ENCODE results near the gene SCAF1. TPM values are rescaled to one million over a fixed set of nuclear protein-coding genes. Genes with fewer than 3 reads are reported as not detected.

SCAF1 gene
- total and polyA plus RNA-seq, 9 of the 15 experiments (the other 6 are each of a cell fraction or from before 2014, with no cell fraction given) = 0.20 to 79.0 (median 4.9) TPM

- H3K9me1 ChIP-seq (ENCODE audit: control insufficient read depth, insufficient read depth, low read length) = no peaks in the 10 kb centered on the region
- ATAC-seq = no peak
- H3K4me3 ChIP-seq = no peak overlapping the region
- H4K20me1 ChIP-seq (replicated peaks; ENCODE audit: control insufficient read depth, insufficient read depth, low read length) = 0 out of 2 replicates have a peak, but pooled peaks cover 4% of the 10 kb centered on the region
- in situ Hi-C loops (cut with MboI) (no loop called here), intact Hi-C loops (cut with micrococcal nuclease) (no loop called here)
- no peak overlapping the region for H3K4me2 ChIP-seq (ENCODE audit: insufficient read depth, low read length)
- no peak for DNase-seq (ENCODE audit: extremely low read depth in 1 of 4, low spot score in 3 of 4)
- H3K36me3 ChIP-seq (ENCODE audit: control insufficient read depth, insufficient read depth, low read length) = peaks cover 79% of the 10 kb centered on the region; the same call in 2 of the 3 replicates
- WGBS (ENCODE audit: insufficient coverage, low coverage, missing lambda C conversion rate) = no CpG with 5 or more reads among the region's 110 CpGs
- H2AFZ ChIP-seq (ENCODE audit: low read depth, low read length) = no peak overlapping the region
- BruUV-seq (replicated peaks) = no TSS peak
- peaks cover 4% of the 10 kb centered on the region; the same call in 1 of the 3 replicates for H3K79me2 ChIP-seq (ENCODE audit: control insufficient read depth, insufficient read depth, low read length)
- ChIA-PET POLR2A (no interaction called here), CTCF (ENCODE audit: low intra/inter-chr PET ratio) (no interaction called here)
- no peaks in the 10 kb centered on the region; the same call in 1 of the 2 replicates for H3K9me3 ChIP-seq (replicated peaks; ENCODE audit: control insufficient read depth, insufficient read depth, low read depth, low read length)
- H3K9ac ChIP-seq (ENCODE audit: insufficient read depth in 1 of 2, low read depth in 2 of 2, low read length in 2 of 2) = no peak overlapping the region
- no peak for FAIRE-seq
- no peaks in the 10 kb centered on the region for H3K27me3 ChIP-seq (ENCODE audit: control insufficient read depth in 2 of 2, insufficient read depth in 2 of 2, low read length in 2 of 2)
- no peak for TF ChIP-seq ZSCAN32 (CRISPR knock-in tag; IDR thresholded peaks at IDR 0.05)
- no peak for TF ChIP-seq ATF7 (IDR thresholded peaks at IDR 0.05)
- TF ChIP-seq ZBTB33 (CRISPR knock-in tag; IDR thresholded peaks at IDR 0.05) = peak; percentile 78; the same call in 1 of the 2 replicates
- no peak for TF ChIP-seq ZNF780A (CRISPR knock-in tag; IDR thresholded peaks at IDR 0.05)
- TF ChIP-seq KAT8 (IDR thresholded peaks at IDR 0.05; ENCODE audit: low read depth) = no peak
- TF ChIP-seq RBFOX2 (IDR thresholded peaks at IDR 0.05; ENCODE audit: low read depth, low read length) = 0 out of 2 replicates have a peak, but pooled peaks have one; percentile 5
- no peak overlapping the region for H3K27ac ChIP-seq (ENCODE audit: extremely low read depth, low read depth, low read length)
- peaks cover 0 to 3% of the 10 kb centered on the region in 2 experiments; a peak in 2 of 5 replicates for H3K4me1 ChIP-seq (replicated peaks in 1 of 2; ENCODE audit: control insufficient read depth in 2 of 2, insufficient read depth in 2 of 2, low read length in 2 of 2)
These were observed 10.0 kb downstream of the SCAF1 start for GRCh38 chr19:49651820-49652550.

Data from K562 (cell line).